Thyroid gland (tissue), 4 donors: ENCODE measurements around the gene EXOSC5. TPM values are rescaled to one million over a fixed set of nuclear protein-coding genes. Genes with fewer than 3 reads are reported as not detected.
"Not testable (repeated sequence)": the region's sequence is repeated elsewhere in the genome, so short reads cannot be mapped to it uniquely, and the experiment has no call there.

Experiments
- DNase-seq, 2 donors: peaks; one replicate each; pipeline ENCODE4 v3.0.0-alpha.2; 2019
- H3K27ac ChIP-seq, 3 donors: fragments of 200-600 bp; sonication (generic); 1 replicate in 2 of 3; 2 replicates in 1 of 3; pipeline ENCODE4 v1.5.1; 2016 to 2019; ENCODE audit warnings: mild to moderate bottlenecking in 1 of 3, moderate library complexity in 1 of 3
- H3K27me3 ChIP-seq: fragments of 200-600 bp; sonication (generic); one replicate; pipeline ENCODE4 v1.5.1; 2019
- H3K36me3 ChIP-seq, 2 donors: fragments of 200-600 bp; sonication (generic); one replicate each; pipeline ENCODE4 v1.5.1; 2016 to 2019
- H3K4me1 ChIP-seq, 2 donors: fragments of 200-600 bp; sonication (generic); one replicate each; pipeline ENCODE4 v1.5.1; 2017 to 2019
- H3K4me3 ChIP-seq, 3 donors: fragments of 200-600 bp; sonication (generic); replicated peaks in 1 of 3; 1 replicate in 2 of 3; 2 replicates in 1 of 3; pipeline ENCODE4 v1.5.1; 2016; ENCODE audit warnings: mild to moderate bottlenecking in 1 of 3
- H3K9me3 ChIP-seq: fragments of 200-600 bp; sonication (generic); one replicate; pipeline ENCODE4 v1.5.1; 2017
- POLR2A ChIP-seq, 2 donors: fragments of 450-650 bp; IDR thresholded peaks; one replicate each; pipeline ENCODE4 v1.6.1; 2017; ENCODE audit warnings: antibody characterized with exemption in 2 of 2, mild to moderate bottlenecking in 2 of 2, moderate library complexity in 1 of 2
- WGBS, 2 donors: methylation state at CpG; one replicate each; pipeline ENCODE4 v1.1.5; 2017; 5-methylcytosine and 5-hydroxymethylcytosine counted together
- intact Hi-C: fragments of 100-400 bp; cut with DNase I; formaldehyde crosslinking; loops from one replicate; pipeline ENCODE4 v1.15.1; 2023
- total RNA-seq, 4 donors: library from RNA; depleted of rRNA; stranded (reverse); fragments of >200 nt; gene quantifications; one replicate each; pipeline ENCODE4 v1.2.3, GENCODE V29; 2016
- TF ChIP-seq, protein P1 (sequence below), 6 experiments: fragments of 200-600 bp in 3 of 6; fragments of 450-650 bp in 3 of 6; sonication (generic) in 3 of 6; IDR thresholded peaks; one replicate each; pipeline ENCODE4 v1.5.1; 2016 to 2019; ENCODE audit warnings: antibody characterized with exemption in 6 of 6, mild to moderate bottlenecking in 2 of 6, inconsistent platforms in 1 of 6, moderate library complexity in 1 of 6

EXOSC5 gene
- total RNA-seq, 4 donors from 2014 or later: 11.8 to 20.7 (median 14.2) TPM

DNA sequence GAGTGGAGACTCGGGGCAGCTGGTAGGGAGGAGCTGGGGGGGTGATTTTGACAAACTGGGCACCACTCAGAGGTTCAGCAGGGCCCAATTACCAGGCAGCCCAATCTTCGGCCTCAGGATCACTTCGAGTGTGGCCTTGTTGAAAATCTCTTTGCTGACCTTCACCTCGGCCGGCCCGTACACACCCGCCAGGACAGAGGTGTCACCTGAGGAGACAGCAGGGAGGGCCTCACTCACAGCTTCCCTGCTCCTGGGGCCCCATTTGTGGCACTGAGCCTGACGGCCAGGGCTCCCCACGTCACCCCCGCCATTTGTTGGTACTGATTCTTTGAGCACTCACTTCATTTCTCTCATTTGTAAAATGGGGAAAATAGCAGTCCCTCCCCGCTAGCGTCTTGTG lies 4.4 kb downstream of the EXOSC5 start:
- 83 to 95% methylated on average over 12 of the region's 12 CpGs for WGBS, 2 donors
- Histone ChIP-seq H3K9me3 (no peaks in the 10 kb centered on the region), H3K36me3 (peaks cover 6 to 12% of the 10 kb centered on the region in 2 donors), H3K4me1 (peaks cover 4 to 7% of the 10 kb centered on the region in 2 donors), H3K27me3 (no peaks in the 10 kb centered on the region), H3K4me3 (no peak overlapping the region), H3K27ac (no peak overlapping the region)
- TF ChIP-seq, protein P1, sequence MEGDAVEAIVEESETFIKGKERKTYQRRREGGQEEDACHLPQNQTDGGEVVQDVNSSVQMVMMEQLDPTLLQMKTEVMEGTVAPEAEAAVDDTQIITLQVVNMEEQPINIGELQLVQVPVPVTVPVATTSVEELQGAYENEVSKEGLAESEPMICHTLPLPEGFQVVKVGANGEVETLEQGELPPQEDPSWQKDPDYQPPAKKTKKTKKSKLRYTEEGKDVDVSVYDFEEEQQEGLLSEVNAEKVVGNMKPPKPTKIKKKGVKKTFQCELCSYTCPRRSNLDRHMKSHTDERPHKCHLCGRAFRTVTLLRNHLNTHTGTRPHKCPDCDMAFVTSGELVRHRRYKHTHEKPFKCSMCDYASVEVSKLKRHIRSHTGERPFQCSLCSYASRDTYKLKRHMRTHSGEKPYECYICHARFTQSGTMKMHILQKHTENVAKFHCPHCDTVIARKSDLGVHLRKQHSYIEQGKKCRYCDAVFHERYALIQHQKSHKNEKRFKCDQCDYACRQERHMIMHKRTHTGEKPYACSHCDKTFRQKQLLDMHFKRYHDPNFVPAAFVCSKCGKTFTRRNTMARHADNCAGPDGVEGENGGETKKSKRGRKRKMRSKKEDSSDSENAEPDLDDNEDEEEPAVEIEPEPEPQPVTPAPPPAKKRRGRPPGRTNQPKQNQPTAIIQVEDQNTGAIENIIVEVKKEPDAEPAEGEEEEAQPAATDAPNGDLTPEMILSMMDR (IDR thresholded peaks at IDR 0.05): no peak
- TF ChIP-seq POLR2A (IDR thresholded peaks at IDR 0.05): no peak
- DNase-seq: no peak
- intact Hi-C loops: no loop called here

DNA sequence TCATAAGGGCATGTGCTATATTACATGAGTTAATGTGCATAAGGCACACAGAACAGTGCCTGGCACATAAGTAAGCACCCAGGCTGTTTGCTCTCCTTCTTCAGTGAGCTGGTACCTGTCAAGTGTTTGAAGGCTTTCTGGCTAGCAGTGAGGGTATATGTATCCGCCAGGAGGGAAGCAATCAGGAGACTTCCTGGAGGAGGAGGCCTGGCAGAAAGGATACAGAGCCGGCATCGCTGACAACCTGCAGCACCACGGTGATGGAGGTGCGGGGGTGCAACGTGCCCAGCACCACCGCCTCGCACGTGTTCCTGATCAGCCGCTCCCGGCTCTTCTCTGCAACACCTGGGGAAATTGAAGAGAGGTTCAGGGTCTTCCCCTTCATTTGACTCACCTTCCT lies 5.5 kb downstream of the EXOSC5 start:
- no peaks in the 10 kb centered on the region for H3K27me3 ChIP-seq
- H3K4me3 ChIP-seq: no peak overlapping the region
- 84 to 94% methylated on average over 11 of the region's 11 CpGs for WGBS, 2 donors
- no peak for DNase-seq
- intact Hi-C loops: no loop called here
- no peak for TF ChIP-seq POLR2A (IDR thresholded peaks at IDR 0.05)
- TF ChIP-seq, protein P1 (IDR thresholded peaks at IDR 0.05): no peak
- H3K27ac ChIP-seq: no peak overlapping the region
- peaks cover 6 to 12% of the 10 kb centered on the region in 2 donors for H3K36me3 ChIP-seq
- H3K4me1 ChIP-seq: peaks cover under 1 to 3% of the 10 kb centered on the region in 2 donors
- H3K9me3 ChIP-seq: no peaks in the 10 kb centered on the region

DNA sequence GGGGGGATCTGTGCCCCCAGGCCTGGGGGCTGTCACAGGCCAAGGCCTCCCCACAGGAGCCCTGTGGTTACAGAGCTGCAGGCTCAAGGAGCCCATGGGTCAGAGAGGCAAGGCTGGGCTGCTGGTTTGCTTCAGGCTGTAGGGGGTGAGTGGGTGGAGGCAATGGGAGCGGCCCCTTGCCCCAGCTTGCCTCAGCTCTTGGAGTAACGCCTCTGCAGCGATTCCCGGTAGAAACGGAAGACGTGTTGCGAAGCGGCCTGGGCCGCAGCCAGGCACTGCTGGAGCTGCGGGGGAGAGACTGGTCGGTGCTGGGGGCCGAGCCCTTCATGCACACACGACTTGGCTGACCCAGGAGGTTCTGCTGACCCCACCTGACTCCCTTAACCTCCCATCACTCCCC lies 10.7 kb downstream of the EXOSC5 start:
- H3K4me1 ChIP-seq: peaks cover 0 to 3% of the 10 kb centered on the region in 2 donors
- 93% methylated on average over 5 to 13 of the region's 13 CpGs for WGBS, 2 donors
- no peak overlapping the region for H3K27ac ChIP-seq
- H3K36me3 ChIP-seq: peaks cover 6 to 8% of the 10 kb centered on the region in 2 donors
- intact Hi-C loops: no loop called here
- H3K27me3 ChIP-seq: no peaks in the 10 kb centered on the region
- H3K9me3 ChIP-seq: no peaks in the 10 kb centered on the region
- TF ChIP-seq, protein P1 (IDR thresholded peaks at IDR 0.05): no peak
- TF ChIP-seq POLR2A (IDR thresholded peaks at IDR 0.05): no peak
- no peak overlapping the region for H3K4me3 ChIP-seq
- no peak for DNase-seq

DNA sequence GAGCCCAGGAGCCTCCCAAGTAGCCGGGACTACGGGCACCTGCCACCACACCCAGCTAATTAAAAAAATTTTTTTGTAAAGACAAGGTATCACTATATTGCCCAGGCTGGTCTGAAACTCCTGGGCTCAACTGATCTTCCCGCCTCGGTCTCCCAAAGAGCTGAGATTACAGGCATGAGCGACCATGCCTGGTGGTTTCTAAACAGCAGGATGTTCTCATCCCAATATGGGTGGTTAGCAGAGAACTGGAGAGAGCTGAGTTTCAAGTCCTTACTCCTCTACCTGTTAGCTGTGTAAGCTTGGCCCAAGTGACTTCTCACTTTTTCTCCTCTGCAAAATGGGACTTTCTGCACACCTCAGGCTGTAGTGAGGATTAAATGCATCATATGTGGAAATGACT lies 12.8 kb downstream of the EXOSC5 start:
- intact Hi-C loops: no loop called here

DNA sequence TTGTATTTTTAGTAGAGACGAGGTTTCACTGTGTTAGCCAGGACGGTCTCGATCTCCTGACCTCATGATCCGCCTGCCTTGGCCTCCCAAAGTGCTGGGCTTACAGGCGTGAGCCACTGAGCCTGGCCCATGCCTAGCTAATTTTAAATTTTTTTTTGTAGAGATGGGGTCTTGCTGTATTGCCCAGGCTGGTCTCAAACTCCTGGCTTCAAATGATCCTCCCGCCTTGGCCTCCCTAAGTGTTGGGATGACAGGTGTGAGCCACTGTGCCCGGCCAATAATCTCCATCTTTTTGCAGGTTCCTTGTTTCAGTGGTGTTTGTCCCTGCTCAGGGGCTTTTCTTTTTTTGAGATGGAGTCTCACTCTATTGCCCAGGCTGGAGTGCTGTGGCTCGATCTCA lies 15.6 kb downstream of the EXOSC5 start:
- 96 to 97% methylated on average over 8 of the region's 8 CpGs for WGBS, 2 donors
- H3K27ac ChIP-seq, H3K36me3 ChIP-seq, intact Hi-C loops, DNase-seq, H3K9me3 ChIP-seq, H3K4me1 ChIP-seq, H3K27me3 ChIP-seq, H3K4me3 ChIP-seq: not testable (repeated sequence)

More for the DNA sequence above, 12.8 kb downstream of the EXOSC5 start:
- no peaks in the 10 kb centered on the region for H3K27me3 ChIP-seq
- no peak overlapping the region for H3K27ac ChIP-seq
- peaks cover 0 to 3% of the 10 kb centered on the region in 2 donors for H3K4me1 ChIP-seq
- H3K36me3 ChIP-seq: peaks cover 0 to 3% of the 10 kb centered on the region in 2 donors
- 71 to 81% methylated on average over 5 of the region's 5 CpGs for WGBS, 2 donors
- no peak overlapping the region for H3K4me3 ChIP-seq
- no peak for DNase-seq
- TF ChIP-seq POLR2A (IDR thresholded peaks at IDR 0.05): no peak
- TF ChIP-seq, protein P1 (IDR thresholded peaks at IDR 0.05): no peak
- H3K9me3 ChIP-seq: no peaks in the 10 kb centered on the region
